NT2/D1 (cell line): ENCODE data around the gene NAE1.

Source experiments
- DNase-seq: peaks from one replicate; pipeline ENCODE4 v3.0.0-alpha.2; 2011; ENCODE audit warnings: low read depth, low spot score
- H3K27me3 ChIP-seq: 2 replicates; pipeline ENCODE4 v1.6.0; 2011; ENCODE audit warnings: mild to moderate bottlenecking; ENCODE audit not compliant: insufficient read length, insufficient read depth
- H3K36me3 ChIP-seq: 2 replicates; pipeline ENCODE4 v1.6.1; 2011; ENCODE audit warnings: mild to moderate bottlenecking, low read length, mixed read lengths; ENCODE audit not compliant: insufficient read depth, insufficient read length
- H3K4me1 ChIP-seq: 2 replicates; pipeline ENCODE4 v1.5.1; 2011; ENCODE audit not compliant: insufficient read depth, insufficient read length
- H3K4me3 ChIP-seq: 2 replicates; pipeline ENCODE4 v1.5.1; 2011; ENCODE audit warnings: low read depth; ENCODE audit not compliant: insufficient read length
- H3K9ac ChIP-seq: 2 replicates; pipeline ENCODE4 v1.6.0; 2011; ENCODE audit warnings: low read depth; ENCODE audit not compliant: insufficient read length
- H3K9me3 ChIP-seq: 2 replicates; pipeline ENCODE4 v1.5.1; 2011; ENCODE audit warnings: mild to moderate bottlenecking, low read length; ENCODE audit not compliant: insufficient read depth
- SUZ12 ChIP-seq: IDR thresholded peaks from 2 replicates; pipeline ENCODE4 v1.6.1; 2011; ENCODE audit not compliant: insufficient read length, insufficient read depth; ENCODE audit errors: extremely low read depth
- YY1 ChIP-seq: IDR thresholded peaks from 2 replicates; pipeline ENCODE4 v1.6.1; 2011; ENCODE audit not compliant: insufficient read length, insufficient read depth
- ZNF274 ChIP-seq: IDR thresholded peaks from 2 replicates; pipeline ENCODE4 v1.6.1; 2011; ENCODE audit warnings: mild to moderate bottlenecking, low read depth, low read length

The NAE1 gene

DNA sequence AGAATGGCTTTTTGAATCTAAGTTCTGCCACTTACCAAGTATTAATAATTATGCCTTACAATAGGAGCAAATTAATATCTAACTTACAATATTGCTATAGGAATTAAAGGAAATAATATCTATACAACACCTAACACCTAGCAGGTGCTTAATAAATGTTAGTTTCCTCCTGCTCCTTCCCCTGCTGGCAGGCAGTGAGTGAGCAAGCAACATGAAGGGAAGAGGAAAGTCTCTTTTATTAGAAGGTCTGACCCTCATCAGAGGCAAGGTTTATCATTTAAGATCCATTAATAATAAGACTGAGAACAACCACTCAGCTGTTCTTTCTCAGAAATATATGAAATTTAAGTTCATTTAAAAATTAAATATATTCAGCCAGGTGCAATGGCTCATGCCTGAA is 72.7 kb downstream of the NAE1 start:
- DNase-seq, result no peak
- H3K9ac ChIP-seq, result no peak overlapping the region
- peaks cover 2% of the 10 kb centered on the region for H3K27me3 ChIP-seq
- no peaks in the 10 kb centered on the region for H3K9me3 ChIP-seq
- no peaks in the 10 kb centered on the region for H3K4me1 ChIP-seq
- H3K36me3 ChIP-seq, result no peaks in the 10 kb centered on the region
- no peak for TF ChIP-seq ZNF274
- no peak for TF ChIP-seq SUZ12
- TF ChIP-seq YY1, result no peak
- no peak overlapping the region for H3K4me3 ChIP-seq

DNA sequence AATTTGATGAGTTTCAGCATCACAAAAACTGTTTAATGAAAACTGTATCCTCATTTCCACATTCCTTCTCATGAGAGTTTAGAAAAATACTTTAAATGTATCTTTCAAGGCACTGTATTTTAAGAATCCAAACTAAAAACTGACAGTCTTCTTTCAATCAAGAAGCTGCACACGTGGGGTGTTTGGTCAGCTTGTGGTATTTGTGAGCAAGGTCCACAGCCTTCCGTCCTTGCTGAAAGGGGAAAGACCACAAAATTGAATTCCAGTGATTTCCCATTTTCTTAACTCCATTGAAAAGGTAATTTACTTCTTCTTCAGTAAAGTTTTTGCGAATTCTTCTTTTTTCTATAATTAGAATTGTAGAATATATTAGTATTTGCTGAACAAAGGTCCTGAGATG is 76.0 kb downstream of the NAE1 start:
- H3K4me3 ChIP-seq, result no peak overlapping the region
- DNase-seq, result no peak
- peaks cover 16% of the 10 kb centered on the region for H3K27me3 ChIP-seq
- TF ChIP-seq SUZ12, result no peak
- TF ChIP-seq YY1, result no peak
- TF ChIP-seq ZNF274, result no peak
- H3K36me3 ChIP-seq, result peaks cover 11% of the 10 kb centered on the region
- H3K9ac ChIP-seq, result no peak overlapping the region
- peaks cover 3% of the 10 kb centered on the region for H3K4me1 ChIP-seq
- H3K9me3 ChIP-seq, result no peaks in the 10 kb centered on the region

DNA sequence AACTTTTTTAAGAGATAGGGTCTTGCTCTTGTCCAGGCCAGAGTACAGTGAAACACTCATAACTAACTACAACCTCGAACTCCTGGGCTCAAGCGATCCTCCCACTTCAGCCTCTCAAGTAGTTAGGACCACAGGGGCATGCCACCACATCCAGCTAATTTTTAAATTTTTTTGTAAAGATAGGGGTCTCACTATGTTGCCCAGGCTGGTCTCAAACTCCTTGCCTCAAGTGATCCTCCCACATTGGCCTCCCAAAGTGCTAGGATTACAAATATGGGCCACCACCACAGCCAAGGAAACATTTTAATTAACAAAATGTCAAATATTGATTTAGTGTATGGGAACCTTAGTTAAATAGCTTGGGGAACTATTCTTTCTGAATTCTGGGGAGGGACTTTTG is 76.6 kb downstream of the NAE1 start:
- H3K9me3 ChIP-seq, result no peaks in the 10 kb centered on the region
- DNase-seq, result no peak
- H3K4me3 ChIP-seq, result no peak overlapping the region
- TF ChIP-seq ZNF274 (no peak), SUZ12 (no peak), YY1 (no peak)
- H3K4me1 ChIP-seq, result peaks cover 4% of the 10 kb centered on the region
- no peak overlapping the region for H3K9ac ChIP-seq
- peaks cover 17% of the 10 kb centered on the region for H3K36me3 ChIP-seq
- peaks cover 16% of the 10 kb centered on the region for H3K27me3 ChIP-seq

DNA sequence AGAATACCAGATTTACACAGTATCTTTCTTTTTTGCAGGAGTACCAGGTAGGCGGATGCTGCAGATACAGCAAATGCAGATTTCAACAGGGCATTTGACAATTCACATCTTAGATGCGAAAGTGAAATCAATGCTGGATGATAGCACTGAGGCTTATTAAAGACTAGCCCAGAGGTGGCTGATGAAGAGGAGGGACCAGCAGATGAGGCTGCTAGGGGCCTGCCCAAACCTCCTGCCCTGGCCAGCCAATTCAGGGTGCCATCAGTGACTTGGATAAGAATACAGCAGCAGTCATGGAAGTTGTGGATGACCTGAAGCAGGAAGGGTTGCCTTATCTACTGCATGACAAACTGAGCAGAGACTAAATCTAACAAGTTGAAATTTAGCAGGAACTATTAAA is 77.8 kb downstream of the NAE1 start:
- no peak for TF ChIP-seq SUZ12
- TF ChIP-seq YY1, result no peak
- no peak for TF ChIP-seq ZNF274
- H3K9me3 ChIP-seq, result no peaks in the 10 kb centered on the region

More for the DNA sequence above, 77.8 kb downstream of the NAE1 start:
- peaks cover 30% of the 10 kb centered on the region for H3K36me3 ChIP-seq
- no peak overlapping the region for H3K4me3 ChIP-seq
- DNase-seq, result no peak
- peaks cover 8% of the 10 kb centered on the region for H3K4me1 ChIP-seq
- H3K9ac ChIP-seq, result no peak overlapping the region
- peaks cover 16% of the 10 kb centered on the region for H3K27me3 ChIP-seq
